Thoracic aorta (tissue), 2 donors: ENCODE data around the gene HSD17B10. TPM values are rescaled to one million over a fixed set of nuclear protein-coding genes. Genes with fewer than 3 reads are reported as not detected.
A peak's percentile ranks its signal among the peaks of the same experiment; 100 is the strongest.

Experiments
- ATAC-seq: fragments of 150-250 bp; one replicate; pipeline ENCODE4 v1.8.0; 2017; ENCODE audit warnings: low read depth; ENCODE audit not compliant: insufficient number of reproducible peaks, low FRiP score
- DNase-seq: peaks from one replicate; pipeline ENCODE4 v3.0.0-alpha.2; 2020; ENCODE audit warnings: low spot score
- H3K27ac ChIP-seq, 2 donors: fragments of 200-600 bp; sonication (generic); 1 replicate in 1 of 2; 2 replicates in 1 of 2; pipeline ENCODE4 v1.5.1; 2016; ENCODE audit warnings: mild to moderate bottlenecking in 2 of 2, moderate library complexity in 2 of 2
- H3K27me3 ChIP-seq: fragments of 200-600 bp; sonication (generic); replicated peaks from 2 replicates; pipeline ENCODE4 v1.6.0; 2016; ENCODE audit warnings: mild to moderate bottlenecking; ENCODE audit not compliant: insufficient read depth
- H3K36me3 ChIP-seq: fragments of 200-600 bp; sonication (generic); one replicate; pipeline ENCODE4 v1.5.1; 2016
- H3K4me1 ChIP-seq, 2 donors: fragments of 200-600 bp; sonication (generic); 1 replicate in 1 of 2; 2 replicates in 1 of 2; pipeline versions ENCODE4 v1.5.1 to v1.6.0; 2016; ENCODE audit warnings: low read depth in 2 of 2, mild to moderate bottlenecking in 1 of 2; ENCODE audit not compliant: control insufficient read depth in 1 of 2
- H3K4me3 ChIP-seq: fragments of 200-600 bp; sonication (generic); 2 replicates; pipeline ENCODE4 v1.5.1; 2016; ENCODE audit warnings: mild to moderate bottlenecking
- H3K9me3 ChIP-seq: fragments of 200-600 bp; sonication (generic); 2 replicates; pipeline ENCODE4 v1.5.1; 2016
- total RNA-seq, 2 donors: library from RNA; depleted of rRNA; stranded (reverse); fragments of >200 nt; gene quantifications; one replicate each; pipeline versions ENCODE4 v1.1.0 to v1.2.3, GENCODE V29; 2016
- TF ChIP-seq, protein P1 (sequence below): fragments of 200-600 bp; sonication (generic); IDR thresholded peaks from one replicate; pipeline ENCODE4 v1.5.1; 2019; ENCODE audit warnings: antibody characterized with exemption

Gene HSD17B10
- 10 to 100 TPM; 79.7 to 82.6 TPM for total RNA-seq

- ATAC-seq (peak; percentile 65), DNase-seq (peak; percentile 52)
- Histone ChIP-seq H3K36me3 (no peaks in the 10 kb centered on the region), H3K4me3 (peak within 1 kb of the TSS; percentile 79), H3K27ac (peak within 1 kb of the TSS; percentile 69 to 73), H3K9me3 (no peaks in the 10 kb centered on the region), H3K4me1 (peaks cover 0 to 4% of the 10 kb centered on the region in 2 donors), H3K27me3 (no peaks in the 10 kb centered on the region)
- TF ChIP-seq, protein P1, sequence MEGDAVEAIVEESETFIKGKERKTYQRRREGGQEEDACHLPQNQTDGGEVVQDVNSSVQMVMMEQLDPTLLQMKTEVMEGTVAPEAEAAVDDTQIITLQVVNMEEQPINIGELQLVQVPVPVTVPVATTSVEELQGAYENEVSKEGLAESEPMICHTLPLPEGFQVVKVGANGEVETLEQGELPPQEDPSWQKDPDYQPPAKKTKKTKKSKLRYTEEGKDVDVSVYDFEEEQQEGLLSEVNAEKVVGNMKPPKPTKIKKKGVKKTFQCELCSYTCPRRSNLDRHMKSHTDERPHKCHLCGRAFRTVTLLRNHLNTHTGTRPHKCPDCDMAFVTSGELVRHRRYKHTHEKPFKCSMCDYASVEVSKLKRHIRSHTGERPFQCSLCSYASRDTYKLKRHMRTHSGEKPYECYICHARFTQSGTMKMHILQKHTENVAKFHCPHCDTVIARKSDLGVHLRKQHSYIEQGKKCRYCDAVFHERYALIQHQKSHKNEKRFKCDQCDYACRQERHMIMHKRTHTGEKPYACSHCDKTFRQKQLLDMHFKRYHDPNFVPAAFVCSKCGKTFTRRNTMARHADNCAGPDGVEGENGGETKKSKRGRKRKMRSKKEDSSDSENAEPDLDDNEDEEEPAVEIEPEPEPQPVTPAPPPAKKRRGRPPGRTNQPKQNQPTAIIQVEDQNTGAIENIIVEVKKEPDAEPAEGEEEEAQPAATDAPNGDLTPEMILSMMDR: no peak
These were observed at the start of gene HSD17B10 for GRCh38 chrX:53433651-53434639. TSS of gene HSD17B10 (minus strand) at chrX:53434370. CDS start at chrX:53434345, 25 bp downstream.

DNA sequence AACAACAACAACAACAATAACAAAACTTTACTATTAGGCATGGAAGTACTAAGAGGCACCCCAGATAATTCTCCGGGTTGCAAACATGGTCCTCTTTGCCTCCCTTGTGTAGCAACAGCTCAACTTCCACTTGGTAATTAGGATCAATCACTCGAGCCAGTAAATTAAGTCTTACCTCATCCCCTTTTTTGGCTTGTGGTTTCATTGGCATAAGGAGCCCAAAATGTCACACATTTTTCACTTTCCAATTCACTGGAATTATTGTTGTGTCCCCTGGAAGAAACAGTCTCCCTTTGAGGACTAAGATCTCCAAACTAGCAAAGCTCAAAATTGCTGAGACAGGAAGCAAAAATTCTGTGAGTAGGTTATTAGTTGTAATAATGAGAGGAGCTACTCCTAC is 49.2 kb upstream of the HSD17B10 start:
- Histone ChIP-seq H3K27me3 (no peaks in the 10 kb centered on the region), H3K36me3 (no peaks in the 10 kb centered on the region), H3K4me1 (no peaks in the 10 kb centered on the region), H3K9me3 (no peaks in the 10 kb centered on the region), H3K4me3 (no peak overlapping the region), H3K27ac (no peak overlapping the region)
- no peak for DNase-seq
- TF ChIP-seq, protein P1: no peak
- ATAC-seq: no peak

DNA sequence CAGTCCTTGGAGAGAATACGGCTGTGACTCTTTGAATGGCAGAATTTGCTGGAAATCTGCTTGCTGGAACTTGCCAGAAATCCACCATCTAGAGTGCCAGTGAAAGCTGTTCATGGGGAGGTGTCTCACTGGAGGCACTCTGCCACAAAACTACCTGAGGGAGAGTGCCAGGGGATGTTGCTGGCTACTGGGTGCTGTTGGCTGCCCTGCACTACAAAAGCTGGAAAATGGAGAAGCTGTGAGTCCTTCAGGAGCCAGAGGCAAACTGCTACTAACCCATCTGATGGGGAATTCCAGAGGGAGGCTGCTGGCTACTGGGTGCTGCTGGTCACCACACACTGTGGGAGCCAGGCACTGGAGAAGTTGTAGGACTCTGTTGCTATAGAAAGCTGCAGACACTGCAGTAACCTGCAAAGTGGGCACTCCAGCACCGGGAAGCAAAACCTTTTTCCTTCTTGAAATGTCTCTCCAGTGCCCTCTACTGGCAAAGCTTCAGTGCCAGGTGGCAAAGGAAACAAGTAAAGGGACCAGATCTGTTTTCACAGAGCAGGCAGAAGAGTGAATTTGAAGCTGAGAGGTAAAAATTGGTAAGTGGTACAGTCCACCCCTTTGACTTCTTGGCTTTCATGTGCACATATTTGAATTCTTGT is 47.8 kb upstream of the HSD17B10 start:
- no peak overlapping the region for H3K27ac ChIP-seq
- no peaks in the 10 kb centered on the region for H3K4me1 ChIP-seq
- no peak overlapping the region for H3K4me3 ChIP-seq
- H3K9me3 ChIP-seq: no peaks in the 10 kb centered on the region
- no peaks in the 10 kb centered on the region for H3K36me3 ChIP-seq
- no peaks in the 10 kb centered on the region for H3K27me3 ChIP-seq
- ATAC-seq (no peak), DNase-seq (no peak)
- TF ChIP-seq, protein P1: peak; percentile 34

DNA sequence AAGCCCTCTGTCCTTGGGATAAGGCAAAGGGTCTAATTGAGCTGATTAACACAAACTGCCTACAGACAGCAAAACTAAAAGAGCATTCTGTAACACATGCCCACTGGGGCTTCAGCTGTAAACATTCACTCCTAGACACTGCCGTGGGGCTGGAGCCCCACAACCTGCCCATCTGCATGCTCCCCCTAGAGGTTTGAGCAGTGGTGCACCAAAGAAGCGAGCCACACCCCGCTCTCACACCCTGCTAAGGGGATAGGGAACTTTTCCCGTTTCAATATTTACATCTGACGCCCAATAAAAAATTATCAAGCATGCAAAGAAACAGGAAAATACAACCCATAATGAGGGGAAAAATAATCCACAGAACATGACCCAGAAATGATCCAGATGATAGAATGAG is 46.9 kb upstream of the HSD17B10 start:
- H3K27me3 ChIP-seq: no peaks in the 10 kb centered on the region
- H3K4me1 ChIP-seq: no peaks in the 10 kb centered on the region
- TF ChIP-seq, protein P1: no peak
- DNase-seq (no peak), ATAC-seq (no peak)
- no peaks in the 10 kb centered on the region for H3K36me3 ChIP-seq
- H3K4me3 ChIP-seq: no peak overlapping the region
- no peak overlapping the region for H3K27ac ChIP-seq
- H3K9me3 ChIP-seq: no peaks in the 10 kb centered on the region

DNA sequence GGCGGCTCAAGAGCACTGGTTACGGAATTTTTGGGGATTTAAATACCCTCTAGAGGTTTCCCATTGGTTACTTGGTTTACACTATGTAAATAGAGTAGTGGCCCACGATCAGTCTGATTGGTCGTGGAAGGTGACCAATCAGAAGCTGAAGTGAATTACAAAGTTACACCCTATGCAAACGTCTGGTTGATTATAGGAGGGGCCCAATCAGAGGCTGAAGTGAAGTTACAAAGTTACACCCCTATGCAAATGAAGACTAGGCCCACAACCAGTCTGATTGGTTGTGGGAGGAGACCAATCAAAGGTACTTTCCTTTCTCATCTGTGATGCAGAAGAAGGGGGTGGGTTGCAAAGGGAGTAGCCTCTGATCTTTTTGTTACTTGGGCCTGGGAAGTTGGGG is 45.1 kb upstream of the HSD17B10 start:
- H3K4me1 ChIP-seq: no peaks in the 10 kb centered on the region
- H3K9me3 ChIP-seq: no peaks in the 10 kb centered on the region

More for the DNA sequence above, 45.1 kb upstream of the HSD17B10 start:
- no peak overlapping the region for H3K27ac ChIP-seq
- H3K4me3 ChIP-seq: no peak overlapping the region
- no peaks in the 10 kb centered on the region for H3K36me3 ChIP-seq
- TF ChIP-seq, protein P1: no peak
- H3K27me3 ChIP-seq: no peaks in the 10 kb centered on the region
- DNase-seq: no peak
- no peak for ATAC-seq
